ENCODE data around the gene RAB3A.
A peak's percentile ranks its signal among the peaks of the same experiment; 100 is the strongest.

RAB3A gene, protein sequence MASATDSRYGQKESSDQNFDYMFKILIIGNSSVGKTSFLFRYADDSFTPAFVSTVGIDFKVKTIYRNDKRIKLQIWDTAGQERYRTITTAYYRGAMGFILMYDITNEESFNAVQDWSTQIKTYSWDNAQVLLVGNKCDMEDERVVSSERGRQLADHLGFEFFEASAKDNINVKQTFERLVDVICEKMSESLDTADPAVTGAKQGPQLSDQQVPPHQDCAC

DNA sequence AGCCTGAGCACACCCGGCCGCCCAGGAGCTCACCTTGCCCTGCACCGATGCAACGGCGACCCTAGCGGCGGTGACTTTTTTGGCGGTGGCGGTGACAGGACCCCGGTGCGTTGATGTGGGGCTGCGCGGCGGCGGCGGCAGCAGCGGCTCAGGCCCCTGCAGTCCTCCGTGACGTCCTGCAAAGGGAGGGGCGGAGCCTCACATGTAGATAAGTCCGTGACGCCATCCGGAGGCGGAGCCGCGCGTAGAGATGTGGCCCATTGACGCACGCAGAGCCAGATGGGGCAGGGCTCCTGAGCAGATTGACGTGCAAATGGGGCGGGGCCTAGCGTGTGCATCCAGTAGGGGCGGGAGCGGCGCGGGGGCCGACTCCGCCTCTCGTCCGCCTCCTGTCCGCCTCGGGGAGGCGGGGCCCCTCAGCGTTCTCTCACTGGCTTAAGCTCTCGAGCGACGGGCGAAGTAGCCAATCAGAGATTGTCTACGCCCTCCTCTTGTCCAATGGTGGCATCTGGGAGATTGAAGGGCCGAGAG, at the start of gene RAB3A:
Gene RAB3A, minus strand, starts transcription at position 180 of the 531 bp plus-strand sequence. CDS start 1,302 bp downstream, outside the sequence.
- peak; percentile 99 for DNase-seq (ENCODE audit: low read depth)

DNA sequence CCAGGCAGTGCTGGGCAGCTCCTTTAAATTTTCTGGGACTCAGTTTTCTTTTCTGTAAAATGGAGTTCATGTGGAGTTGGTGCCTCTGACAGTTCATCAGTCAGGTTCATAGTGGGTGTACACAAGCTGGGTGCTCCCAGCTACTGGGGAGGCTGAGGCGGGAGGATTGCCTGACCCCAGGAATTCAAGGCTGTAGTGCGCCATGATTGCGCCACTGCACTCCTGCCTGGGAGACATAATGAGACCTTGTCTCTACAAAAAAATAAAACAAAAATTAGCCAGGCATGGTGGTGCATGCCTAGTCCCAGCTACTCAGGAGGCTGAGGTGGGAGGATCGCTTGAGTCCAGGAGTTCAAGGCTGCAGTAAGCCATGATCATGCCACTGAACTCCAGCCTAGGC, 49.3 kb upstream of the RAB3A start:
- DNase-seq (ENCODE audit: low read depth), result no peak

DNA sequence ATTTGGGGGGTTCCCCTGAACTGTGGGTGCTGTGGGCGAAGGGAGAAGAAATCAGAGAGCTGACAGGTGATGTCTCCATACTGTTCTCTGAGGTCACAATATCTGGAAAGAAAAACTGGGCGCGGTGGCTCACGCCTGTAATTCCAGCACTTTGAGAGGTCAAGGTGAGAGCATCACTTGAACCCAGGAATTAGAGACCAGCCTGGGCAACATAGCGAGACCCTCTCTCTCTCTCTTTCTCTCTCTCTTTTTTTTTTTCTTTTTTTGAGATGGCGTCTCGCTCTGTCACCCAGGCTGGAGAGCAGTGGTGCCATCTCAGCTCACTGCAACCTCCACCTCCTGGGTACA, 48.5 kb upstream of the RAB3A start:
- DNase-seq (ENCODE audit: low read depth), result no peak

DNA sequence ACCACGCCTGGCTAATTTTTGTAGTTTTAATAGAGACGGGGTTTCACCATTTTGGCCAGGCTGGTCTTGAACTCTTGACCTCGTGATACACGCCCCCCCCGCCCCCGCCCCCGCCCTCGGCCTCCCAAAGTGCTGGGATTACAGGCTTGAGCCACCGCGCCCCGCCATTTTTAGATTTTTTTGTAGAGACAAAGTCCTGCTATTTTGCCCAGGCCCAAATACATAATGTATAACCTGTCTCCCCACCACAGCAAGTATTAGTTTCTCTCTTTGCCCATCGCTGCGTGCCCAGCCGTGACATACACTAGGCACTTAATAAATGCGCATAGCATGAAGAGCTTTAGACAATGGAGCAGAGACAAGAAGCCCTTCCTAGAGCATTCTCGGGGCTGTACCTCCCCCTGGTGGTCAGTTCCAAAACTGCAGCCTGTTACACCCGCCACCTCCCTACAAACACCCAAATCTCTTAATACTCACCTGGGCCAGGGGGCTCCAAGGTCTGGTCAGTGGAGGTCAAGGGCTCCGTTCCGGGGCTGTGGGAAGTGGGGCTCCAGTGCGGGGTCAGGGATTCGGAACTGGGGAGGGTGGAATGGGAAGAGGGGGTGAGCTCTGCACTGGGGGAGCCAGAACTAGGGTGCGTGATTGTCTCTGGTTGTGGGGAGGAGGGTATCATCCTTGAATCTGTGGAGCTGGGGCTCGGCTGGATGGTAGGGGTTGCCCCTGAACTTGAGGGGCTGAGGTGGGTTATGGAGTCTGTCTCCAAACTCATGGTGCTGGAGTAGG, 47.9 kb upstream of the RAB3A start:
- DNase-seq (ENCODE audit: low read depth), result peak; percentile 63

DNA sequence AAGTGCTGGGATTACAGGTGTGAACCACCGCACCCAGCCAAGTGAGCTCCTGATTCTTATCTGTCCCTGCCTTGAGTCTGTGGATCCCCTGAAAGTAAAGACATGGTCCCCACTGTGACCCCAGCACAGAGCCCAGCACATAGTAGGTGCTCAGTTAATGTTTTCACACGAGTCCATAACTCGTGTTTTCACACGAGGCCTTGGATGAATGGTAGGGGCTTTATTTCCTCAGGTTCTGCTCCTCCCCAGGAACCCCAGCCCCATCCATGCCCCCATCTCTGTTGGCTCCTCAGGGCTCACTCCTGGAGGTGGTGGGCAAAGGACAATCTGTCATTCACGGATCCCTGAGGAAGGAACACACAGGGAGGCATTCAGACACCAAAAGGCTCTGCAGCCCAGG, 46.0 kb upstream of the RAB3A start:
- no peak for DNase-seq (ENCODE audit: low read depth)

DNA sequence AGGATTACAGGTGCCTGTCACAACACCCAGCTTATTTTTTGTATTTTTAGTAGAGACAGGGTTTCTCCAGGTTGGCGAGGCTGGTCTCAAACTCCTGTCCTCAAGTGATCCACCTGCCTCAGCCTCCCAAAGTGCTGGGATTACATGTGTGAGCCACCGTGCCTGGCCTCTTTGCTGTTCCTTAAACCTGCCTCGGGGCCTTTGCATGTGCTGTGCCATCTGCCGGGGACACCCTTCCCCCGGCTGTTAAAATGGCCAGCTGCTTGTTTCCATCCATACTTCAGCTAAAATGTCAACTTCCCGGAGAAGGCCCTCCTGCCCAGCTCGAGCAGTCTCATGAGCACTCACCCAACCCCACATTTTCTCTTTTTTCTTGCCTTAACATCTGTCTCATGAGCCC, 41.5 kb upstream of the RAB3A start:
- no peak for DNase-seq (ENCODE audit: low read depth)

DNA sequence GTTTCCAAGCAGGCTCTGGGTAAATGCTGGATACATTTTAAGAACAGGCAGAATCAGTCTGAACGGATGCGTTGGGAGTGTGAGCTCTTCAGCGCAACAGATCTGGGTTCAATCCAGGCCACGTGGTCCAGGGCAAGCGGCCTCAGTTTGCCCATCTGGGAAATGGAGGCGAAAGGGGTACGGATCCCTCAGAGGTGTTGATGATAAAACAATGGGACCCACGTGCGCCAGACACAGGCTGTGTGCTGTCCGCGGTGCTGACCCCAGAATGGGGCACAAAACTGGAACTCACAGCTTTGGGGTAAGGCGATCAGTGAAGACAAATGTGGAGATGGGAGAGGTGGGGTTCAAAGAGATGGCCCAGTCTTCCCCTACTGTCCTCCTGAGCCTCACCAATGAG, 35.5 kb upstream of the RAB3A start:
- DNase-seq (ENCODE audit: low read depth), result no peak

DNA sequence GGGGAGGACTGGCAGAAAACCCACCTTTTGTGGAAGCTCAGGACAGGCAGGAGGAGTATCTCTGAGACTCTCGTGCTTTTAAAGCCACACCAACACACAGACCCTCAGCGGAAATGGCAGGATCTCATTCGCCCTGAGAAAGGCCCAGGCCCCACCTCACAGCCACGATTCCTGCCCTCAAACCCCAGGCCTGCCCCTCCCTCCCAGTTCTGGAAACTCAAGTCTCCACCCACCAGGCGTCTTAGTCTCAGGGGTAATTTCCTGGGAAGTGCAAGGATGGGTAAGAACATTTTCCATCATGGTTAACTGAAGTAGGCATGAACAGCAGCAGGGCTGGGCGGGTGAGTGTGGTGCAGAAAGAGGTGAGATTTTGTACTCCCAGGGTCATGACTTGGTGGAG, 30.4 kb upstream of the RAB3A start:
- DNase-seq (ENCODE audit: low read depth), result no peak

DNA sequence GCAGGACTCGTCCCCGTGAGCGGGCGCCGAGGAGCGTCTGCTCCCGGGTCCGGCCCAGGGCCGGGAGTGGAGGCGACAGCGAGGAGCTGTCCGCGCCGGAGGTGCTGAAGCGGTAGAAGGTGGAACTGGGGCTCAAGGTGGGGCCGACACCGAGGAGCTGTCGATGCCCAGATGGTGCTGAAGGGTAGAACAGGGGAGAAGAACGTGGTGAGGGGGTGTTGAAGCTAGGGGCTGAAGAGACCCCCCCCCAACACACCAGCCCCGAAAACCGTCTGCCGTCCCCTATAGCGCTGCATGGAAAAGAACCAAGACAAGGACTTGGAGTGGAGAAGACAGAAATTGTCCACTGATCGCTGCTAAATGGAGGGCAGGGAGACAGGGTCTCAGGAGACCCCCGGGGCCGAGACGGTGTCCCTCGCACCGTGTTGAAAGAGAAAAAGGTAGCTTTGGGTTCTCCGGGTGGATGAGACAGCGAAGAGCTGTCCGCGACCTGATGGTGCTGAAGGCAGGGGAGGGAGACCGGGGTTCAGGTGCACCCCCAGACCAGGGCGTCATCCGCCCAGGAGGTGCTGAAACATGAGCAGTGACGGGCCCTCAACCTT, 29.5 kb upstream of the RAB3A start:
- peak; percentile 31 for DNase-seq (ENCODE audit: low read depth)

DNA sequence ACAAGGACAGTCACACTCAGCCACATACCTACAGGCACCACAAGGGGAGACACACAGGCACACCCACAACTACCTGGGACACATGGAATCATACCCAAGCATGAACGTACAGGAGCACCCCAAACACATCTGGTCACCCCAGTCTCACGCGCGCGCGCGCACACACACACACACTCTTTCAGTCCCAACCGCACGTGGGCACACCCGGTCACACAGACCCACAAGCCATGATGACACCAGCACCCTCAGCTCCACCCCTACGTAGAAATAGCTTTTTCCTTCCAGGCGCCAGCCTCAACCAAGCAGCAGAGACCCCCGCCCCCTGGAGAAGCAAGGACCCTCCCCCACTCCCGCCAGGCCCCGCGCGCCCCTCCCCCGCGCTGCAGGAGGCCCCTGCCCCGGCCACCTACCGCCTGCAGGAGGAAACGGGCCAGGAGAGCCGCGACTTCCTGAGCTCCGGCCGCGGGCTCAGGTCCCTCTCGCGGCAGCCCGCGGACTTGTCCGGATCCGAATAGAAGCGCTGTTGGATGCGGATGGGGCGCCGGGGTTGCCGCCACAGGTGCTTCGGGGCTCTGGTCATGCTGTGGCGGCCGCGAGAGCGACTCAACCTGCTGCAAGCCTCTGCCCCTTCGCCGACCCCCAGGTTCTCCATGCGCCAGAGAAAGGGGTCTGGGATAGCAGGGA, 28.8 kb upstream of the RAB3A start:
- DNase-seq (ENCODE audit: low read depth), result no peak

DNA sequence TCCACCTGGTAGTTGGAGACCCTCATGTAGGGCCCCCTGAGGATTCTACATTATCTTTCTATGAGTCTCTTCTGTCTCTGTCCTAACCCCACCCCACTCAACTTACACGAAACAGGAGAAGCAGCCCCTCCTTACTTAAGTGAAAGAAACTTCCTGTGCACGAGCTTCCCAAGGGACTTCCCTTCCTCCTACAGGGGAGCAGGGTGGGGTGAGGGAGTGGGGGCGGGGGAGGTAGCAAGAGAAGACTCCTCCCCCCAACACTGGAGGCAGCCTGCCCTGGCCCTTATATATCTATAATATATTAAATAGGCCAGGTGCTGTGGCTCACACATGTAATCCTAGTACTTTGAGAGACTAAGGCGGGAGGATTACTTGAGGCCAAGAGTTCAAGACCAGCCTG, 27.9 kb upstream of the RAB3A start:
- DNase-seq (ENCODE audit: low read depth), result no peak

DNA sequence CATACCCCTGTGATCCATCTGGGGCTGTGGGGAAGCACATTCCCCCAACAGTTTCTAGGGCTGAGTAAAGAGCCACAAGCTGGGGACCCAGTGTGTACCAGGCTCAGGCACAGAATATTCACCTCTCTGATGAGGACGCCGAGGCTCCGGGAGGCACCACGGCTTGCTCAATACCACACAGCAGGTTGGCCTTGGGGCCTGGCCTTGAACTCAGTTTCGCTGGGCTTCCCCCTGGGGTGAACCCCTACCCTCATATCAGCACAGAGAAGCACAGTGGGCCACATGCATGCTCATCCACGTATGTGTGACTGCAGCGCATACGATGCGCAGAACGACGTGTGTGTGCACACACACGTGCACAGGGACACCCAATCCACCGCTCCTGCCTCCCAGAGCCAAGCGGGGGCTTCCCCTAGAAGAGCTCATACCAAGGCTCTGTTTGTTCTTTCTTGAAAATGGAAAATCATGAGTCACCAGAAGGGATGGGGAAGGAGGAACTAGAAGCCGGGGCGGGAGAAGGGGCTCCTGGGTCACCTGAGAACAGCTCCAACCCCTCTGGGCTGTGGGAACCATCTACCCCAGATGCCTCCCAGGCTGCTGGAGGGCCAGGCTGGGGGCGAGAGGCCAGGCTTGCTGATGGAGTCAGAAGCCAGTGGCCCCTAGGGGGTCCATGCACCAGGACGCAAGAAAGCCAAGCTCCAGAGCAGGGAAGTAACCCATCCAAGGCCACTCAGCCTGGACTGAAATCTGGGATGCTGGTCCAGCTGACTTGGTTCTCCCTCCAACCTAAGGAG, 27.3 kb upstream of the RAB3A start:
- DNase-seq (ENCODE audit: low read depth), result no peak

DNA sequence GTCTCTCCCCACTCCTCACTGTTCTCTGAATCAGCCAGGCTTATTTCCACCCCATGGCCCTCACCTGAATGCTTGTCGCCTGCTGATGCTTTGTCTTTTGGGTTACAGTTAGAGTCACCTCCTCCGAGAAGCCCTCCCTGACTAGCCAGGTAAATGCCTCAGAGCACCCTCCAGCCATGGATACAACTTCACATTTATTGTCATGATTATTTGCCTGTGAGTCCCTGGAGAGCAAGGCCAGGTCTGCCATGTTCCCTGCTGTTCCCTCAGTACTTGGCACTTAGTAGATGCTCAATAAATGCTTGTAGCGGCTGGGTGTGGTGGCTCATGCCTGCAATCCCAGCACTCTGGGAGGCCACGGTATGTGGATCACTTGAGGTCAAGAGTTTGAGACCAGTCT, 26.1 kb upstream of the RAB3A start:
- DNase-seq (ENCODE audit: low read depth), result no peak

DNA sequence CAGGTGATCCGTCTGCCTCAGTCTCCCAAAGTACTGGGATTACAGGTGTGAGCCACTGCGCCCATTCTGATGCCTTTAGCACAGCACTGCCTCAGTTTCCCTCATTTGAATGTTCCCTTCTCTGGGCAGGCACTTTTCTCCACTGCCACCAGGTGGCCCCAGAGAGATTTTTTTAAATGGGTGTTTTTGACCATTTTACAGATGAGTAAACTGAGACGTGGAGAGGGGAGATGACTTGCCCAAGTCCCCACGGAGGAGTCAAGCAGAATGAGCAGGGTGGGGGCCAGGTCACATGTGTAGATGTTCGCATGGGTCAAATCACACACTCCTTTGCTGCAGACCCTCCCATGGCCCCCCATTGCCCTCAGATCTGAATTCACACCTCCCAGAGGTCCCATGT, 25.6 kb upstream of the RAB3A start:
- no peak for DNase-seq (ENCODE audit: low read depth)

DNA sequence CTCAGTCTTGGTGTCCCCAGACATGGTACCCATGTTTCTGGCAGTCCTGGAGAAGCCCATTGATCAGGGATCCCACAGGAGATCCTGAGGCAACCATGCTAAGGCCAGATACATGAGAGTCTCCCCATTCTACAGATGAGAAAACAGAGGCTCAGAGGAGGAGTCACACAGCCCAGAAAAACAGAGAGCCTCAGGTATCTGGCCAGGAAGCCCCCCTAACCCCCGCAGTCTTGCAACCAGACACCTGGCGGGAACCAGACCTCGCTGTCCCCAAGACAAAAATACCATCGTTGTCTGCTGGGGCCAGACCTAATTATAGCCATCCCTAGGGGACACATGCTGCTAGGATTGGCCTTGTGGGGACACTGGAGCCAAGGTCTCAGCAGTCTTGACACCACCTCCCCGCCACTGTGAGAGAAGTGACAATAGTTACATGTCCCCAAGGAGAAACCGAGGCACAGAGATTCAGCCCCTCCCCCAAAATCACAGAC, 24.0 kb upstream of the RAB3A start:
- DNase-seq (ENCODE audit: low read depth), result no peak

DNA sequence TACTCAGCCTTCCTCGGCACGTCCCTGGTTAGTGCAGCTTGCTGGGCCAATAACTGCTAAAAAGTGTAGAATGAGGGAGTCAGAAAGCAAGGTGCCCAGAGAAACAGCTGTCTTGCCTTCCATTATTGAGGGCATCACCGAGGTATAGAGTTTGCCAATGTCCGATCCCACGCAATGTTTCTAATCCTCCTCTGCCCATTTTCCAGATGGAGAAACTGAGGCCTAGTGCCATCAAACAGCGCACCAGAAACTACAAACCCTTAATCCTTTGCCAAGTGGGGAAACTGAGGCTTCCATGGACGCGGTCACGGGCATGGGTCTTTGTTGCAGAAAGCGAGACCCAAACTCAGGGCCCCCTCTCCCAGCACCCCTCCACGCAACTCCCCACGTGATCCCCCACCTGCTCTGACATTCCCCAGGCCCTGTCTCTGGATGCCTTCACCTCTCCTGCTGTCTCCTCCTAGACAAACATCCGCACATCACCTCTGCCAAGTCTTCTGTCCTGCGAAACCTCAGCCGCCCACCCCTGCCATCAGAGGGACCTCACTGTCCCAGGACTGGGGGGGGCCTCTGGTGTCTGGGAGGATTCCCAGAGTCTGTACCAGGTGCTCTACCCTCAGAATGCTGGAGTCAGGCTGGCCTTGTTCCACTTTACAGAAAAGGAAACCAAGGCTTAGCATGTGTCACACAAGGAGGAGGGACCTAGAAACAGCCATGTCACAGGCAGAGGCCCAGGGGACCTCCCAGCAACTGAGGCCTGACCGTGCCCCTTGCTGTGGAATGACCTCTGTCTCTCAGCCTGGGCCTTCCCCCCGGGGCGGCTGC, 23.3 kb upstream of the RAB3A start:
- DNase-seq (ENCODE audit: low read depth), result no peak

DNA sequence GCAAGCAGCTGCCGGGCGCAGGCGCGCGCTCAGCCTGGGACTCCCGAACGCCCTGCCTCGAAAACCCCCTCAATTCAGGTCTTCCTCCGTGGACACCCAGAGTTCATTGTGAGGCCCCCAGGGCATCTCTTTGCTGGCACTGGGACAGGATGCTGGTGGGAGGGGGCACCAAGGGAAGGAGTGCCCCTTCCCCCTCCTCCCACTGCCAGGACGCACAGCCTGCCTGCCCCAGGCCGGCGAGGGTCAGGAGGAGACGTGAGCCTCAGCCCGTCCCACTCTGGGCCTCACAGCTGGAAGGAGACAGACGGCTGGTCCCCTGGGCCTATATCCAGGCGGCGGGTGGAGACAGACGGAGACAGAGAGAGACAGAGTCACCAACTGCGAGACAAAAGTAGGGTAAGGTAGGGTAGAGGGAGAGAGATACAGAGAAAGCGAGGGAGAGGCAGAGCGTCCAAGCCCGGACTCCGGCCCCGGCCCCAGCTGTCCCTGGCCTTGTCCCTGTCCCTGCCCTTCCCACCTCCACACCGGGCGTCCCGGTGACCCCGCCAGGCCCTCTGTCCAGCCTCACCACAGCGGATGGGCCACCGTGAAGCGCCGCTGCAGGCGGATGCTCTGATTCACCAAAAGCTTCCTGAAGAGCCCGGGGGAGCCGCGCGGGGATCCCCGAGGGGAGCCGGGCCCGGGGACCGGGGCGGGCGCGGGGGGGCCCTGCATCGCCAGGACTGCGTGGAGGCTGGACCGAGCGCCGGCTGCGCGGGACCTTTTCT, 22.0 kb upstream of the RAB3A start, which contains the start of gene PDE4C:
Gene PDE4C, minus strand, starts transcription at position 737 of the 767 bp plus-strand sequence. Its CDS starts 23 bp downstream, at position 714.
- DNase-seq (ENCODE audit: low read depth), result no peak

DNA sequence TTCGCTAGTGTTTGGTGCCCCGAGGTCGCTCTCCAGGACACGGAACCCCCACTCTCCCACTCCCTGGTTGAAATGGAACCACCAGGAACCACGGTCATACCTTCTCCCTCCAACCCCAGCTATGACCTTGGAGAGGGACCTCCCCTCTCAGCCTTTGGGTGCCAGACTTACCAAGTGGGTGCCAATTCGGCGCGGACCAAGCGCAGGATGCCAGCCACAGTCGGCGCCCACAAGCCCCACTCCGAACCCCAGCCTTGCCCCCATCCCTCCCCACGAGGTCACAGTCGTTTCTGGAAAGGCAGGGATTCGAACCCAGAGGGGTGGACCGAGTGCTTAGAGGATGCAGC, 21.5 kb upstream of the RAB3A start:
- DNase-seq (ENCODE audit: low read depth), result no peak

DNA sequence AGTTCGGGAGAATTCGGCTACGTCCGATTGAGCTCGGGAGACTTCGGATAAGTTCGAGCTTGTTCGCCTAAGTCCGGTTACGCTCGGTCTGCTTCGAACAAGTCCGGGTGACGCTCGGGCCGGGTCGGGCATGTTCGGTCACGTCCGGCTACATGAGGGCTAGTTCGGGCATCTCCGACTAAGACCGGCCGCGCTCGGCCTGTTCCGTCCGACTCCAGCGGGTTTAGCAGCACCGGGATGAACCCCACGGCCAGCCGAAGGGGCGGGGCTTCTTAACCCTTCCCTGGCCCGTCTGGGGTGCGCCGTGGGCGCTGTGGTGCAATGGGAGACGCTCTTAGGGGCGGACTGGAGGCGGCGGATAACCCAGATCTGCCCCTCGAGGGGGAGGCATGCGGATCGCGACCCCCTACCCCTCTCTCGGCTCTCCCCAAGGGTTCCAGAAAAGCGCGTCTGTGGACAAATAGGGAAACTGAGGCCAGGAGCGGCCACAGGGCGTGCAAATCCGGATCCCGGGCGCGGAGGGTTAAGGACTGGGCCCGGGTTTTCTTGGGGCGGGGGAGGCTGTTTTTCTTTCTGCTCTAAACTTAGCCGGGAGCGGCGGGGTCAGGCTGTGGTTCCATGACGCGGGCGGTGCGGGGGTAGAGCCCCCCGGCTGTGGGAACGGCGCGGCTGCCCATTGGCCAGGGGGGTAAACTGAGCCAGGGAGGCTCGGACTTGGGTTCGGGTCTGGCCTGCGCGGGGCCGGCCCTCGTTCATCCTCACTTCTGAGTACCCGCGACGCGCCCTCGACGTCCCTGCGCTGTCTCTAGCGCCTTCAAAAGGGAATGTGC, 20.9 kb upstream of the RAB3A start:
- peak; percentile 87 for DNase-seq (ENCODE audit: low read depth)
